ENCODE results near the gene NBEA. TPM values are rescaled to one million over a fixed set of nuclear protein-coding genes. Genes with fewer than 3 reads are reported as not detected.
"Not testable (repeated sequence)": the region's sequence is repeated elsewhere in the genome, so short reads cannot be mapped to it uniquely, and the experiment has no call there.

NBEA gene
- total and polyA plus RNA-seq, 11 donors: 5.0 to 39.2 (median 23.2) TPM

- Histone ChIP-seq H3K36me3 (peaks cover 0 to 4% (median 0%) of the 10 kb centered on the region in 9 donors), H3K4me1 (no peaks in the 10 kb centered on the region), H3K27me3 (no peaks in the 10 kb centered on the region), H3K9me3 (peaks cover 0 to 46% (median 10%) of the 10 kb centered on the region in 12 donors), H3K4me3 (no peak overlapping the region), H3K27ac (no peak overlapping the region)
- ATAC-seq: no peak
- intact Hi-C loops (cut with DNase I): no loop called here
- WGBS, 4 donors: 93 to 100% (median 100%) methylated on average over 1 of the region's 1 CpG
- DNase-seq: no peak
- TF ChIP-seq CTCF (IDR thresholded peaks at IDR 0.05) (no peak), POLR2A (IDR thresholded peaks at IDR 0.05) (no peak)
Observed at GRCh38 chr13:34990399-34991214, 48.5 kb downstream of the NBEA start.

- intact Hi-C loops (cut with DNase I): no loop called here
- WGBS, 4 donors: 91 to 95% (median 93%) methylated on average over 3 of the region's 3 CpGs
- DNase-seq: no peak
- no peak for ATAC-seq
- TF ChIP-seq POLR2A (IDR thresholded peaks at IDR 0.05) (no peak), CTCF (IDR thresholded peaks at IDR 0.05) (no peak)
- no peaks in the 10 kb centered on the region for H3K27me3 ChIP-seq
- no peak overlapping the region for H3K4me3 ChIP-seq
- no peaks in the 10 kb centered on the region for H3K4me1 ChIP-seq
- H3K36me3 ChIP-seq: peaks cover 0 to 4% (median 0%) of the 10 kb centered on the region in 9 donors
- H3K27ac ChIP-seq: no peak overlapping the region
- H3K9me3 ChIP-seq: peaks cover 0 to 41% (median 10%) of the 10 kb centered on the region in 12 donors
Observed at GRCh38 chr13:34993470-34993869, 51.4 kb downstream of the NBEA start.

- H3K36me3 ChIP-seq; ATAC-seq; H3K27ac ChIP-seq; H3K9me3 ChIP-seq; DNase-seq; H3K4me3 ChIP-seq; intact Hi-C loops (cut with DNase I); H3K27me3 ChIP-seq: not testable (repeated sequence)
- H3K4me1 ChIP-seq: peaks cover 0 to 16% (median 4%) of the 10 kb centered on the region in 12 donors
- 87 to 97% (median 92%) methylated on average over 2 of the region's 2 CpGs for WGBS, 4 donors
Observed at GRCh38 chr13:35003734-35004133, 61.7 kb downstream of the NBEA start.

- Histone ChIP-seq H3K27me3 (no peaks in the 10 kb centered on the region), H3K9me3 (peaks cover 0 to 7% (median 0%) of the 10 kb centered on the region in 12 donors), H3K36me3 (no peaks in the 10 kb centered on the region), H3K4me1 (peaks cover 0 to 16% (median 4%) of the 10 kb centered on the region in 12 donors), H3K4me3 (no peak overlapping the region), H3K27ac (no peak overlapping the region)
- DNase-seq (no peak), ATAC-seq (no peak)
- WGBS, 4 donors: 37 to 41% (median 38%) methylated on average over 2 of the region's 2 CpGs
- TF ChIP-seq POLR2A (IDR thresholded peaks at IDR 0.05) (no peak), CTCF (IDR thresholded peaks at IDR 0.05) (no peak)
- intact Hi-C loops (cut with DNase I): no loop called here
Observed at GRCh38 chr13:35005051-35005450, 63.0 kb downstream of the NBEA start.

Data from heart left ventricle (tissue), 16 donors.